ENCODE measurements around the gene HDAC8. TPM values are rescaled to one million over a fixed set of nuclear protein-coding genes. Genes with fewer than 3 reads are reported as not detected.

The HDAC8 gene
- polyA plus RNA-seq, 1 donor from 2014 or later, result 54.0 TPM

DNA sequence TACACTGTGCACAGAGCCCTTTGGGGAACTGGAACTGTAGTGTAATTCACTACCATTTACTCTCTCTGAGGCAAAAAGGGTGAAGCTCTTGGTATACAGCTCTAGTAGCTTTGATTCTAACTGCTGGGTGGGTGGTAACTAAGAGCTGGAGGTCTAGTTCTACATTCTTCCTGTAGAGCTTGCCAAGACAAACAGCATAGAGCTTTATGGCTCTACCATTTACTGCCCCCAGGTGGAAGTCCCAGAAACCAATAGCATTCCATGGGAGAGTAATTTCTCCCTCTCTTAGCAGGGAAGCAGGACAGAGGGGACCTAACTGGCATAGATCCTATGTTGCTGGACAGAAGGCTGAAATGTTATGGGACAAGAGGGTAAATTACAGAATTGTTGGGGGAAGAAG lies 26.7 kb downstream of the HDAC8 start:
- Histone ChIP-seq H2AFZ (ENCODE audit: low read depth, low read length) (no peak overlapping the region), H3K4me2 (ENCODE audit: low read length) (no peak overlapping the region), H3K4me3 (ENCODE audit: low read length) (no peak overlapping the region), H3K9me3 (ENCODE audit: low read length) (no peaks in the 10 kb centered on the region), H3K36me3 (ENCODE audit: insufficient read depth, low read length) (no peaks in the 10 kb centered on the region), H3F3A (ENCODE audit: insufficient read depth, low read length, poor library complexity, severe bottlenecking) (no peaks in the 10 kb centered on the region), H4K20me1 (ENCODE audit: insufficient read depth) (no peaks in the 10 kb centered on the region), H3K27ac (ENCODE audit: low read length) (no peak overlapping the region), H3K79me2 (replicated peaks; ENCODE audit: insufficient read depth, low read length) (no peaks in the 10 kb centered on the region), H3K27me3 (ENCODE audit: insufficient read depth, low read depth, low read length) (no peaks in the 10 kb centered on the region), H3K9ac (ENCODE audit: low read length) (no peak overlapping the region), H3K9me2 (ENCODE audit: insufficient read depth, low read length) (no peaks in the 10 kb centered on the region)
- TF ChIP-seq POLR2AphosphoS5 (IDR thresholded peaks at IDR 0.05) (no peak), MXI1 (conservative IDR thresholded peaks at IDR 0.05; ENCODE audit: poor library complexity, severe bottlenecking) (no peak), RAD21 (conservative IDR thresholded peaks at IDR 0.05) (no peak), REST (IDR thresholded peaks at IDR 0.05; ENCODE audit: borderline replicate concordance) (no peak), EP300 (conservative IDR thresholded peaks at IDR 0.05; ENCODE audit: poor library complexity, severe bottlenecking) (no peak), TAF1 (IDR thresholded peaks at IDR 0.05; ENCODE audit: low read depth) (no peak), SMC3 (conservative IDR thresholded peaks at IDR 0.05; ENCODE audit: poor library complexity) (no peak), CTCF (IDR thresholded peaks at IDR 0.05; ENCODE audit: poor library complexity, severe bottlenecking) (no peak), EZH2 (IDR thresholded peaks at IDR 0.05; ENCODE audit: borderline replicate concordance, insufficient read depth, low read length, poor library complexity, severe bottlenecking) (no peak)

GRCh38 chrX:72540318-72540717 lies 32.3 kb downstream of the HDAC8 start:
- Histone ChIP-seq H3K79me2 (replicated peaks; ENCODE audit: insufficient read depth, low read length) (no peaks in the 10 kb centered on the region), H4K20me1 (ENCODE audit: insufficient read depth) (no peaks in the 10 kb centered on the region), H2AFZ (ENCODE audit: low read depth, low read length) (no peak overlapping the region), H3K4me3 (ENCODE audit: low read length) (no peak overlapping the region), H3K4me2 (ENCODE audit: low read length) (no peak overlapping the region), H3K27me3 (ENCODE audit: insufficient read depth, low read depth, low read length) (no peaks in the 10 kb centered on the region), H3K27ac (ENCODE audit: low read length) (no peak overlapping the region), H3K9ac (ENCODE audit: low read length) (no peak overlapping the region), H3K9me3 (ENCODE audit: low read length) (no peaks in the 10 kb centered on the region), H3F3A (ENCODE audit: insufficient read depth, low read length, poor library complexity, severe bottlenecking) (no peaks in the 10 kb centered on the region), H3K36me3 (ENCODE audit: insufficient read depth, low read length) (no peaks in the 10 kb centered on the region), H3K9me2 (ENCODE audit: insufficient read depth, low read length) (no peaks in the 10 kb centered on the region)
- TF ChIP-seq SMC3 (conservative IDR thresholded peaks at IDR 0.05; ENCODE audit: poor library complexity), result peak; percentile 49
- no peak for TF ChIP-seq MXI1 (conservative IDR thresholded peaks at IDR 0.05; ENCODE audit: poor library complexity, severe bottlenecking)
- TF ChIP-seq REST (IDR thresholded peaks at IDR 0.05; ENCODE audit: borderline replicate concordance), result no peak
- TF ChIP-seq POLR2AphosphoS5 (IDR thresholded peaks at IDR 0.05), result no peak
- TF ChIP-seq TAF1 (IDR thresholded peaks at IDR 0.05; ENCODE audit: low read depth), result no peak
- TF ChIP-seq CTCF (IDR thresholded peaks at IDR 0.05; ENCODE audit: poor library complexity, severe bottlenecking), result peak; percentile 58
- no peak for TF ChIP-seq EZH2 (IDR thresholded peaks at IDR 0.05; ENCODE audit: borderline replicate concordance, insufficient read depth, low read length, poor library complexity, severe bottlenecking)
- TF ChIP-seq EP300 (conservative IDR thresholded peaks at IDR 0.05; ENCODE audit: poor library complexity, severe bottlenecking), result no peak
- TF ChIP-seq RAD21 (conservative IDR thresholded peaks at IDR 0.05), result peak; percentile 58

All from neural cell (in vitro differentiated cells).